Left cardiac atrium (tissue), 4 donors: ENCODE results near the gene FGFR4. TPM values are rescaled to one million over a fixed set of nuclear protein-coding genes. Genes with fewer than 3 reads are reported as not detected.

ENCODE experiments used
- ATAC-seq, 2 donors: fragments of 200-7000 bp; cut with Tn5 transposase; one replicate each; pipeline ENCODE4 v1.9.1; 2020; ENCODE audit warnings: mild to moderate bottlenecking in 2 of 2, moderate library complexity in 2 of 2
- DNase-seq: peaks from one replicate; pipeline ENCODE4 v3.0.0-alpha.2; 2020
- intact Hi-C, 2 donors: fragments of 100-400 bp; cut with DNase I; formaldehyde crosslinking; loops; one replicate each; pipeline versions ENCODE4 v1.14.1 to v1.15.1; 2022 to 2023
- total RNA-seq, 2 donors: library from RNA; stranded (reverse); fragmentation: NEBNext Ultra II Directional; extraction: Animal tissue kit (Norgen Biotek cat#: 25700); gene quantifications; one replicate each; pipeline ENCODE4 v1.2.1, GENCODE V29; 2021
- donor health status: DM: no; HTN: yes; CAD: no.
- donor health status: DM: no; HTN: yes; CAD: no; lungs with severe emphysema.
- donor health status: DM: yes; HTN: yes; CAD: no.
- donor health status: Dilated cardiomyopathy.

Gene FGFR4
- total RNA-seq, 2 donors from 2014 or later: 0.92 to 1.4 TPM

GRCh38 chr5:177123789-177124485, 37.2 kb downstream of the FGFR4 start:
- intact Hi-C loops: no loop called here
- ATAC-seq: no peak
- no peak for DNase-seq

GRCh38 chr5:177124486-177124991, 37.8 kb downstream of the FGFR4 start:
- DNase-seq (no peak), ATAC-seq (no peak)
- intact Hi-C loops: no loop called here

- no peak for DNase-seq
- no peak for ATAC-seq
- intact Hi-C loops: no loop called here
Observed at GRCh38 chr5:177126771-177127170, 40.1 kb downstream of the FGFR4 start.

GRCh38 chr5:177128551-177128981, 41.9 kb downstream of the FGFR4 start:
- DNase-seq (peak; percentile 41), ATAC-seq (no peak)
- intact Hi-C loops: no loop called here

GRCh38 chr5:177130211-177131018, 43.7 kb downstream of the FGFR4 start:
- no peak for ATAC-seq
- DNase-seq: no peak
- intact Hi-C loops: loop anchor here in 1 of 2 donors (10.0 kb wide), 1 partner anchor 74 kb away; no protein-coding TSS in a partner anchor

GRCh38 chr5:177131019-177131320, 44.3 kb downstream of the FGFR4 start:
- no peak for ATAC-seq
- intact Hi-C loops: loop anchor here in 1 of 2 donors (10.0 kb wide), 1 partner anchor 74 kb away; no protein-coding TSS in a partner anchor
- no peak for DNase-seq

- ATAC-seq: no peak
- DNase-seq: peak; percentile 34
- intact Hi-C loops: loop anchor here in 1 of 2 donors (10.0 kb wide), 1 partner anchor 73 kb away; no protein-coding TSS in a partner anchor
Observed at GRCh38 chr5:177131352-177132135, 44.8 kb downstream of the FGFR4 start.

- DNase-seq (peak; percentile 51), ATAC-seq (peak; percentile 37 to 48)
- intact Hi-C loops: loop anchor here in 1 of 2 donors (10.0 kb wide), 1 partner anchor 72 kb away; no protein-coding TSS in a partner anchor
Observed at GRCh38 chr5:177132136-177133095, 45.7 kb downstream of the FGFR4 start.

- ATAC-seq (peak; percentile 82 to 85), DNase-seq (peak; percentile 91)
- intact Hi-C loops: loop anchor here in 1 of 2 donors (10.0 kb wide), 1 partner anchor 72 kb away; no protein-coding TSS in a partner anchor
Observed at GRCh38 chr5:177133096-177133852, 46.6 kb downstream of the FGFR4 start, which contains the start of gene NSD1. Gene NSD1, plus strand, starts transcription at chr5:177133773. Its CDS starts 1,331 bp downstream, at chr5:177135104.

- ATAC-seq (peak; percentile 39 to 60), DNase-seq (peak; percentile 52)
- intact Hi-C loops: loop anchor here in 1 of 2 donors (10.0 kb wide), 1 partner anchor 71 kb away; no protein-coding TSS in a partner anchor
Observed at GRCh38 chr5:177133853-177134696, 47.4 kb downstream of the FGFR4 start.

- intact Hi-C loops: loop anchor here in 1 of 2 donors (10.0 kb wide), 1 partner anchor 70 kb away; no protein-coding TSS in a partner anchor
- no peak for DNase-seq
- no peak for ATAC-seq
Observed at GRCh38 chr5:177134697-177135225, 48.0 kb downstream of the FGFR4 start.

- DNase-seq (no peak), ATAC-seq (no peak)
- intact Hi-C loops: no loop called here
Observed at GRCh38 chr5:177140312-177140711, 53.6 kb downstream of the FGFR4 start.

- DNase-seq (no peak), ATAC-seq (no peak)
- intact Hi-C loops: no loop called here
Observed at GRCh38 chr5:177141496-177141895, 54.8 kb downstream of the FGFR4 start.

- intact Hi-C loops: no loop called here
- DNase-seq: no peak
- peak; percentile 27 to 67 for ATAC-seq
Observed at GRCh38 chr5:177142098-177142611, 55.4 kb downstream of the FGFR4 start.

- no peak for ATAC-seq
- DNase-seq: no peak
- intact Hi-C loops: no loop called here
Observed at GRCh38 chr5:177142778-177143177, 56.1 kb downstream of the FGFR4 start.
